Sciatic nerve (tissue), 2 donors: ENCODE measurements around the gene CEP72. TPM values are rescaled to one million over a fixed set of nuclear protein-coding genes. Genes with fewer than 3 reads are reported as not detected.

Experiments used
- ATAC-seq: fragments of 200-7000 bp; cut with Tn5 transposase; one replicate; pipeline ENCODE4 v1.9.1; 2020; ENCODE audit warnings: mild to moderate bottlenecking, moderate library complexity
- DNase-seq: peaks from one replicate; pipeline ENCODE4 v3.0.0-alpha.2; 2020; ENCODE audit warnings: low spot score
- intact Hi-C: fragments of 100-400 bp; cut with DNase I; formaldehyde crosslinking; loops from one replicate; pipeline ENCODE4 v1.14.2; 2022
- total RNA-seq: library from RNA; stranded (reverse); fragmentation: NEBNext Ultra II Directional; extraction: Animal tissue kit (Norgen Biotek cat#: 25700); gene quantifications from one replicate; pipeline ENCODE4 v1.2.1, GENCODE V29; 2021
- donor health status: DM: no; HTN: no; CAD: no.
- donor health status: DM: no; HTN: no; CAD: no.

Gene CEP72
- total RNA-seq, 1 donor from 2014 or later, result 7.5 TPM

GRCh38 chr5:664343-664993 is 52.3 kb downstream of the CEP72 start:
- DNase-seq, result no peak
- intact Hi-C loops, result no loop called here
- ATAC-seq, result no peak

- intact Hi-C loops, result no loop called here
- ATAC-seq (no peak), DNase-seq (no peak)
These were observed 52.8 kb downstream of the CEP72 start for GRCh38 chr5:664994-665360.

GRCh38 chr5:665541-665955 is 53.4 kb downstream of the CEP72 start:
- ATAC-seq, result no peak
- intact Hi-C loops, result no loop called here
- no peak for DNase-seq

- DNase-seq, result no peak
- intact Hi-C loops, result no loop called here
- no peak for ATAC-seq
These were observed 54.0 kb downstream of the CEP72 start for GRCh38 chr5:665956-666711.

GRCh38 chr5:666816-667498 is 54.8 kb downstream of the CEP72 start:
- ATAC-seq (no peak), DNase-seq (no peak)
- intact Hi-C loops, result no loop called here

GRCh38 chr5:668283-668995 is 56.3 kb downstream of the CEP72 start:
- no peak for DNase-seq
- intact Hi-C loops, result no loop called here
- ATAC-seq, result no peak

GRCh38 chr5:669111-669841 is 57.1 kb downstream of the CEP72 start:
- intact Hi-C loops, result no loop called here
- no peak for ATAC-seq
- DNase-seq, result no peak

GRCh38 chr5:669842-670395 is 57.8 kb downstream of the CEP72 start:
- intact Hi-C loops, result loop anchor here (5.0 kb wide), 1 partner anchor 232 kb away; no protein-coding TSS in a partner anchor
- peak; percentile 54 for DNase-seq
- no peak for ATAC-seq

GRCh38 chr5:670396-671270 is 58.5 kb downstream of the CEP72 start:
- DNase-seq (peak; percentile 58), ATAC-seq (no peak)
- intact Hi-C loops, result loop anchor here (5.0 kb wide), 1 partner anchor 232 kb away; no protein-coding TSS in a partner anchor

GRCh38 chr5:671459-672328 is 59.6 kb downstream of the CEP72 start:
- peak; percentile 88 for ATAC-seq
- intact Hi-C loops, result loop anchor here (5.0 kb wide), 1 partner anchor 231 kb away; no protein-coding TSS in a partner anchor
- DNase-seq, result peak; percentile 86

- intact Hi-C loops, result loop anchor here (5.0 kb wide), 1 partner anchor 230 kb away; no protein-coding TSS in a partner anchor
- peak; percentile 72 for DNase-seq
- ATAC-seq, result peak; percentile 7
These were observed 60.4 kb downstream of the CEP72 start for GRCh38 chr5:672329-673160.

- DNase-seq (peak; percentile 49), ATAC-seq (no peak)
- intact Hi-C loops, result loop anchor here (5.0 kb wide), 1 partner anchor 229 kb away; no protein-coding TSS in a partner anchor
These were observed 61.2 kb downstream of the CEP72 start for GRCh38 chr5:673161-673830.

GRCh38 chr5:673831-674629 is 61.9 kb downstream of the CEP72 start:
- DNase-seq (peak; percentile 51), ATAC-seq (no peak)
- intact Hi-C loops, result loop anchor here (5.0 kb wide), 1 partner anchor 228 kb away; no protein-coding TSS in a partner anchor

- intact Hi-C loops, result loop anchor here (5.0 kb wide), 1 partner anchor 228 kb away; no protein-coding TSS in a partner anchor
- DNase-seq (no peak), ATAC-seq (no peak)
These were observed 62.5 kb downstream of the CEP72 start for GRCh38 chr5:674630-675011.
